Mesenchymal stem cell (in vitro differentiated cells and primary cell): ENCODE measurements around the gene VAC14.

Experiments
- DNase-seq: peaks from one replicate; pipeline ENCODE4 v3.0.0-alpha.2; 2013
- H2AFZ ChIP-seq: one replicate; pipeline ENCODE4 v1.6.1; 2013; ENCODE audit warnings: low read depth, mild to moderate bottlenecking, control low read depth, inconsistent platforms, low read length, moderate library complexity
- H2AK5ac ChIP-seq: 2 replicates; pipeline ENCODE4 v1.6.1; 2013; ENCODE audit warnings: low read length, moderate library complexity, mild to moderate bottlenecking, inconsistent platforms; ENCODE audit not compliant: severe bottlenecking
- H2BK120ac ChIP-seq: one replicate; pipeline ENCODE4 v1.6.1; 2013; ENCODE audit warnings: low read depth, mild to moderate bottlenecking, inconsistent platforms, low read length, moderate library complexity
- H2BK12ac ChIP-seq, 2 experiments: one replicate each; pipeline ENCODE4 v1.6.1; 2013; ENCODE audit warnings: inconsistent platforms in 2 of 2, low read length in 2 of 2, mild to moderate bottlenecking in 2 of 2, moderate library complexity in 2 of 2, control low read depth in 1 of 2
- H2BK15ac ChIP-seq: one replicate; pipeline ENCODE4 v1.6.1; 2013; ENCODE audit warnings: mild to moderate bottlenecking, low read depth, inconsistent platforms; ENCODE audit not compliant: poor library complexity, severe bottlenecking
- H2BK5ac ChIP-seq: 2 replicates; pipeline ENCODE4 v1.6.1; 2013; ENCODE audit warnings: low read depth, mild to moderate bottlenecking, low read length, control low read depth, inconsistent platforms; ENCODE audit not compliant: poor library complexity, severe bottlenecking
- H3K14ac ChIP-seq, 2 experiments: one replicate each; pipeline ENCODE4 v1.6.1; 2013; ENCODE audit warnings: inconsistent platforms in 2 of 2, low read length in 2 of 2, control low read depth in 1 of 2, mild to moderate bottlenecking in 1 of 2, moderate library complexity in 1 of 2
- H3K18ac ChIP-seq, 2 experiments: one replicate each; pipeline ENCODE4 v1.6.1; 2013; ENCODE audit warnings: inconsistent platforms in 2 of 2, low read length in 2 of 2, control low read depth in 1 of 2, low read depth in 1 of 2, mild to moderate bottlenecking in 1 of 2
- H3K23ac ChIP-seq, 2 experiments: one replicate each; pipeline ENCODE4 v1.6.1; 2013; ENCODE audit warnings: inconsistent platforms in 2 of 2, low read length in 2 of 2, mild to moderate bottlenecking in 2 of 2, moderate library complexity in 2 of 2, control low read depth in 1 of 2
- H3K27ac ChIP-seq: 2 replicates; pipeline ENCODE4 v1.5.1; 2013; ENCODE audit warnings: mild to moderate bottlenecking, moderate library complexity, low read length, control low read depth, inconsistent platforms; ENCODE audit not compliant: poor library complexity, severe bottlenecking
- H3K27me3 ChIP-seq, 2 experiments: 2 replicates each; pipeline versions ENCODE4 v1.6.1 to v1.7.0; 2013; ENCODE audit warnings: low read length in 2 of 2, mild to moderate bottlenecking in 2 of 2, moderate library complexity in 2 of 2, control low read depth in 1 of 2, inconsistent platforms in 1 of 2; ENCODE audit not compliant: control insufficient read depth in 1 of 2, insufficient read depth in 1 of 2
- H3K36me3 ChIP-seq, 2 experiments: 2 replicates each; pipeline versions ENCODE4 v1.6.1 to v1.7.0; 2013; ENCODE audit warnings: low read length in 2 of 2, control low read depth in 1 of 2, inconsistent platforms in 1 of 2, low read depth in 1 of 2, mild to moderate bottlenecking in 1 of 2; ENCODE audit not compliant: insufficient read depth in 2 of 2, control insufficient read depth in 1 of 2
- H3K4ac ChIP-seq, 2 experiments: one replicate each; pipeline ENCODE4 v1.6.1; 2013; ENCODE audit warnings: inconsistent platforms in 2 of 2, low read length in 2 of 2, mild to moderate bottlenecking in 2 of 2, moderate library complexity in 2 of 2, control low read depth in 1 of 2, low read depth in 1 of 2
- H3K4me1 ChIP-seq: 2 replicates; pipeline ENCODE4 v1.6.1; 2013; ENCODE audit warnings: low read depth, low read length, control low read depth; ENCODE audit not compliant: control insufficient read depth, insufficient read depth
- H3K4me2 ChIP-seq: 2 replicates; pipeline ENCODE4 v1.6.1; 2013; ENCODE audit warnings: low read length, mild to moderate bottlenecking, inconsistent platforms; ENCODE audit not compliant: poor library complexity, severe bottlenecking
- H3K4me3 ChIP-seq, 2 experiments: 2 replicates each; pipeline versions ENCODE4 v1.5.1 to v1.7.0; 2013; ENCODE audit warnings: low read length in 2 of 2, mild to moderate bottlenecking in 2 of 2, control low read depth in 1 of 2, low read depth in 1 of 2; ENCODE audit not compliant: insufficient read depth in 1 of 2
- H3K79me1 ChIP-seq: replicated peaks from 2 replicates; pipeline ENCODE4 v1.6.1; 2013; ENCODE audit warnings: mild to moderate bottlenecking, control low read depth, low read length, inconsistent platforms; ENCODE audit not compliant: poor library complexity, severe bottlenecking
- H3K9ac ChIP-seq: 2 replicates; pipeline ENCODE4 v1.7.0; 2013; ENCODE audit warnings: mild to moderate bottlenecking, low read length, moderate library complexity
- H3K9me3 ChIP-seq: 2 replicates; pipeline ENCODE4 v1.7.0; 2013; ENCODE audit warnings: mild to moderate bottlenecking, low read length; ENCODE audit not compliant: control insufficient read depth
- H4K8ac ChIP-seq: one replicate; pipeline ENCODE4 v1.6.1; 2013; ENCODE audit warnings: inconsistent platforms, mild to moderate bottlenecking, low read length, moderate library complexity
- H4K91ac ChIP-seq: one replicate; pipeline ENCODE4 v1.6.1; 2013; ENCODE audit warnings: mild to moderate bottlenecking, low read length, inconsistent platforms
- WGBS: methylation state at CpG from one replicate; pipeline ENCODE4 v1.1.7; 2013; ENCODE audit warnings: mixed read lengths; 5-methylcytosine and 5-hydroxymethylcytosine counted together

VAC14 gene

GRCh38 chr16:70739389-70739788, 61.6 kb downstream of the VAC14 start:
- Histone ChIP-seq H3K36me3 (peaks cover 28 to 35% of the 10 kb centered on the region in 2 experiments), H3K9ac (peak overlapping the region; percentile 85)
- 96% methylated on average over 7 of the region's 7 CpGs for WGBS

GRCh38 chr16:70738083-70738977, 62.6 kb downstream of the VAC14 start:
- H3K9ac ChIP-seq: peak overlapping the region; percentile 85
- H3K23ac ChIP-seq: peak overlapping the region in 1 of 2 experiments; percentile 42
- no peak overlapping the region for H3K4me2 ChIP-seq
- peak overlapping the region; percentile 49 for H3K27ac ChIP-seq
- peak overlapping the region in 1 of 2 experiments; percentile 14 for H3K4me3 ChIP-seq
- no peak overlapping the region for H2AFZ ChIP-seq
- peak overlapping the region; percentile 51 to 81 for H3K4ac ChIP-seq
- H3K27me3 ChIP-seq: no peaks in the 10 kb centered on the region
- H3K36me3 ChIP-seq: peaks cover 18 to 24% of the 10 kb centered on the region in 2 experiments
- peak overlapping the region; percentile 87 for H2BK120ac ChIP-seq
- H3K18ac ChIP-seq: peak overlapping the region; percentile 87 to 90
- H3K14ac ChIP-seq: peak overlapping the region in 1 of 2 experiments; percentile 91
- H2BK15ac ChIP-seq: peak overlapping the region; percentile 98
- peaks cover 11% of the 10 kb centered on the region for H3K79me1 ChIP-seq
- peak overlapping the region; percentile 87 for H4K91ac ChIP-seq
- H3K9me3 ChIP-seq: no peaks in the 10 kb centered on the region
- H2BK12ac ChIP-seq: peak overlapping the region; percentile 86 to 98
- no peak overlapping the region for H2BK5ac ChIP-seq
- H4K8ac ChIP-seq: peak overlapping the region; percentile 87
- DNase-seq: peak; percentile 88
- H2AK5ac ChIP-seq: peak overlapping the region; percentile 92
- WGBS: 65% methylated on average over 22 of the region's 22 CpGs
- peaks cover 66% of the 10 kb centered on the region for H3K4me1 ChIP-seq

More at GRCh38 chr16:70739389-70739788, 61.6 kb downstream of the VAC14 start:
- H3K4me2 ChIP-seq: no peak overlapping the region
- H3K79me1 ChIP-seq: peaks cover 11% of the 10 kb centered on the region
- no peak overlapping the region for H3K27ac ChIP-seq
- peak overlapping the region; percentile 60 to 62 for H3K18ac ChIP-seq
- H2BK120ac ChIP-seq: no peak overlapping the region
- H3K4ac ChIP-seq: peak overlapping the region; percentile 40 to 51
- no peak overlapping the region for H2AFZ ChIP-seq
- H4K8ac ChIP-seq: peak overlapping the region; percentile 64
- H2BK5ac ChIP-seq: no peak overlapping the region
- DNase-seq: no peak
- H3K4me3 ChIP-seq: no peak overlapping the region
- peaks cover 68% of the 10 kb centered on the region for H3K4me1 ChIP-seq
- H2BK12ac ChIP-seq: peak overlapping the region; percentile 57 to 86
- no peaks in the 10 kb centered on the region for H3K27me3 ChIP-seq
- H3K9me3 ChIP-seq: no peaks in the 10 kb centered on the region
- peak overlapping the region; percentile 92 for H2AK5ac ChIP-seq
- peak overlapping the region; percentile 9 for H2BK15ac ChIP-seq
- peak overlapping the region in 1 of 2 experiments; percentile 6 for H3K14ac ChIP-seq
- peak overlapping the region; percentile 77 for H4K91ac ChIP-seq
- no peak overlapping the region for H3K23ac ChIP-seq

DNA sequence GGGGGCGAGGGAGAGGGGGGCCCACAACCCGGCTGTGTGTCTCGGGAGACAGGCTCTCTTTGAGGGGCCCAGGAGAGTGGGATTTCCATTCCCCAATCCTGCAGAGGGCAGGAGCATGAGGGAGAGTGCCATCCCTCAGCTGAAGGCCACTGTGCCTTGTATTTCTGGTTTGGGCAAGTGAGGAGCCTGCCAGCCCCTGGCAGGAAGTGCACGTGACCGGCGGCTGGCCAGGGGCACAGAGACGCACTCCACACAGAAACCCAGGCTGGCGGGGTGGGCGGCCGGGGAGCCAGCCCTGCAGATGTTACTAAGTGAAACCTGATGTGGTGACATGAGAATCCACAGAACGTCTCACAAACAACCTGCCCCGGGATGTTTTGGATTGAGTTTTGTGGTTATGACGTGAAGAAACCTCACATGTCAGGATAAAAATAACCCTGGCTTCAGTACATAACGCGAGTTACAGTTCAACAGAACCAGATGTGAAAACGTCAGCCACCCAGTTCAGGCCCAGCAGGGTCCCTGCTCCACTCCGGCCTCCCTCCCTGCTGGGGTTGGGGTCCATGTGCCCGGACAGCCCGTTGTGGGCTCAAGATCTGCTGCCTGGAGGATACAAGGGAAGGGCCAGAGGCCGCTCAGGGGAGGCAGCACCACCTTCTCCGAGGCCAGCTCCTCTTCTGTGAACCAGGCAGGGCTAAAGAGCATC, 63.4 kb downstream of the VAC14 start:
- no peaks in the 10 kb centered on the region for H3K9me3 ChIP-seq
- peak; percentile 93 for DNase-seq
- peak overlapping the region; percentile 21 for H2AK5ac ChIP-seq
- H3K4me2 ChIP-seq: no peak overlapping the region
- H3K14ac ChIP-seq: peak overlapping the region in 1 of 2 experiments; percentile 91
- no peak overlapping the region for H2BK5ac ChIP-seq
- WGBS: 78% methylated on average over 21 of the region's 21 CpGs
- H3K4me1 ChIP-seq: peaks cover 66% of the 10 kb centered on the region
- no peaks in the 10 kb centered on the region for H3K27me3 ChIP-seq
- H4K8ac ChIP-seq: peak overlapping the region; percentile 92
- H3K36me3 ChIP-seq: peaks cover 11 to 21% of the 10 kb centered on the region in 2 experiments
- peak overlapping the region in 1 of 2 experiments; percentile 42 for H3K23ac ChIP-seq
- H2BK120ac ChIP-seq: peak overlapping the region; percentile 87
- peak overlapping the region; percentile 80 to 98 for H2BK12ac ChIP-seq
- peak overlapping the region; percentile 49 for H3K27ac ChIP-seq
- H3K4me3 ChIP-seq: peak overlapping the region in 1 of 2 experiments; percentile 14
- peak overlapping the region; percentile 7 to 81 for H3K4ac ChIP-seq
- H4K91ac ChIP-seq: peak overlapping the region; percentile 87
- H3K18ac ChIP-seq: peak overlapping the region; percentile 87 to 90
- H2BK15ac ChIP-seq: peak overlapping the region; percentile 18
- H3K9ac ChIP-seq: peak overlapping the region; percentile 85
- H2AFZ ChIP-seq: no peak overlapping the region
- H3K79me1 ChIP-seq: peaks cover 11% of the 10 kb centered on the region
